Measurements from ENCODE around the gene PTPA.

The PTPA gene

DNA sequence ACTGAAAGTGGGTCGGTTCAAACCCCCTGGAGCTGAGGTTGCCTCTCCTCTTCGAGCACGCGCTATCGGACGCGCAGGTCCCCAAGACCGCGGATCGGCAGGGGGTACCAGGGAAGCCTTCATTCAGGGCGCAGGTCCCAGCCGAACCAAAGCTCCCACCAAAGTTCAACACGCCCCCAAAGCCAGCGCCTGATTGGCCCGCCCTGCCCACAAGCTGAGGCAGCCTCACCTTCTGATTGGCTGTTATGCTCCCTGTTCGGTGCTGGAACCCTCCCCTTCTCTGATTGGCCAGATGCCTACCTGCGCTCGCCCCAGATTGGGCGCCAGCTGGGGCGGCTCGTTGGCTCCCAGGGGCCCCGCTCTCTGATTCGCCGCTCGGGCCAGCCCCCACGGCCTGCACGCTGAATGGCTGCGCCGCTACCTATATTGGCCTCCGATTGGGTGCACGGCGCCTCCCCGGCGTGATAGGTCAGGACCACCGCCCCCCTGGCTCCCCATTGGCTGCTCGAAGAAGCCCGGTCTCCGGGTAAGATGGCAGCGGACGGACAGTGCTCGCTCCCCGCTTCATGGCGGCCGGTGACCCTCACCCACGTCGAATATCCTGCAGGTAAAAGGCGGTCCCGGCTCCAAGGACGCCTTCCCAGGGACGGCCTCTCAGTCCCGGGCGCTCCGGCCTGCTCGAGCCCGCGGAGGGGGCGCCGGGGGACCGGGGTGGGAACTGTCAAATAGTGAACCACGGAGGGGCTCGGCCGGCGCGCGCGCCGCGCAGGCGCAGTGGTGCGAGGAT lies 30.4 kb upstream of the PTPA start, which contains the start of gene DOLPP1:
DOLPP1 (plus strand) TSS at position 511 of the 787 bp plus-strand sequence; CDS start at position 532, 21 bp downstream.
- TF ChIP-seq, protein P1, sequence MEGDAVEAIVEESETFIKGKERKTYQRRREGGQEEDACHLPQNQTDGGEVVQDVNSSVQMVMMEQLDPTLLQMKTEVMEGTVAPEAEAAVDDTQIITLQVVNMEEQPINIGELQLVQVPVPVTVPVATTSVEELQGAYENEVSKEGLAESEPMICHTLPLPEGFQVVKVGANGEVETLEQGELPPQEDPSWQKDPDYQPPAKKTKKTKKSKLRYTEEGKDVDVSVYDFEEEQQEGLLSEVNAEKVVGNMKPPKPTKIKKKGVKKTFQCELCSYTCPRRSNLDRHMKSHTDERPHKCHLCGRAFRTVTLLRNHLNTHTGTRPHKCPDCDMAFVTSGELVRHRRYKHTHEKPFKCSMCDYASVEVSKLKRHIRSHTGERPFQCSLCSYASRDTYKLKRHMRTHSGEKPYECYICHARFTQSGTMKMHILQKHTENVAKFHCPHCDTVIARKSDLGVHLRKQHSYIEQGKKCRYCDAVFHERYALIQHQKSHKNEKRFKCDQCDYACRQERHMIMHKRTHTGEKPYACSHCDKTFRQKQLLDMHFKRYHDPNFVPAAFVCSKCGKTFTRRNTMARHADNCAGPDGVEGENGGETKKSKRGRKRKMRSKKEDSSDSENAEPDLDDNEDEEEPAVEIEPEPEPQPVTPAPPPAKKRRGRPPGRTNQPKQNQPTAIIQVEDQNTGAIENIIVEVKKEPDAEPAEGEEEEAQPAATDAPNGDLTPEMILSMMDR (conservative IDR thresholded peaks at IDR 0.05; ENCODE audit: low read depth), result no peak
- CTCF ChIA-PET, result interaction anchor here (0.7 to 0.9 kb wide), 3 partner anchors 65 to 544 kb away, joined by 3 read pairs; no protein-coding TSS in a partner anchor
- peak; percentile 100 for DNase-seq (ENCODE audit: low spot score)

DNA sequence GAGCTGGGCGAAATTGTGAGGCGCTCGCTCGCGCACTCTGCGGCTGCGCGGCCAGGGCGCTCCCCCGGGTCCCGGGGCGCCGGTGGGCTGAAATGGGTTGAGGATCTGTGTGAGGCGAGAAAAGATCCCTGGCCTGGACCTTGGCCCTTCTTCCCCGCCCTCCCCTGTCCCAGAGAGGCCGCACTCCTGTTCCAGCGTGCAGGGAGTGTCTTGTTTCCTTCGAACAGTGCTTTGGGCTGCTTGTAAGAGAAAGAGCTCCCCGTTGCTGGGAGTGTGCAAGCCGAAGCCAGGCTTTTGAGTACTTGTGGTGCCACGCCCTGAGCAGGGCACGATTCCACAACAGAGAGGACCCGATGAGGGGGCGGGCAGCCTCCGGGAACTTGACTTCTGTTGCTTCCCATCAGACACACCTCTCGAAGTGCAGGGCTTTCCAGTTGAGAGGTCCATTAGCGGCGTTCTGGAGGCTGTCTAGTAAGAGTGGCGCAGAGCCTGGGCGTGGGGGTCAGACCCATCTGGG lies 29.8 kb upstream of the PTPA start:
- peak overlapping the region; percentile 78 for H3K27ac ChIP-seq
- TF ChIP-seq, protein P1 (conservative IDR thresholded peaks at IDR 0.05; ENCODE audit: low read depth), result no peak
- DNase-seq (ENCODE audit: low spot score), result no peak
- ChIA-PET CTCF (interaction anchor here (0.7 kb wide), 1 partner anchor 496 kb away, joined by 3 read pairs; no protein-coding TSS in a partner anchor), POLR2A (ENCODE audit: low non-redundant PET) (interaction anchor here (0.9 to 1.6 kb wide), 3 partner anchors 11 to 22 kb away, joined by 3 to 7 read pairs (median 3); no protein-coding TSS in a partner anchor)

More for the DNA sequence above, 30.4 kb upstream of the PTPA start, which contains the start of gene DOLPP1:
- peak within 1 kb of the TSS; percentile 78 for H3K27ac ChIP-seq
- POLR2A ChIA-PET (ENCODE audit: low non-redundant PET), result interaction anchor here (0.6 to 1.6 kb wide), 6 partner anchors 11 to 22 kb away, joined by 3 to 7 read pairs (median 3); no protein-coding TSS in a partner anchor

DNA sequence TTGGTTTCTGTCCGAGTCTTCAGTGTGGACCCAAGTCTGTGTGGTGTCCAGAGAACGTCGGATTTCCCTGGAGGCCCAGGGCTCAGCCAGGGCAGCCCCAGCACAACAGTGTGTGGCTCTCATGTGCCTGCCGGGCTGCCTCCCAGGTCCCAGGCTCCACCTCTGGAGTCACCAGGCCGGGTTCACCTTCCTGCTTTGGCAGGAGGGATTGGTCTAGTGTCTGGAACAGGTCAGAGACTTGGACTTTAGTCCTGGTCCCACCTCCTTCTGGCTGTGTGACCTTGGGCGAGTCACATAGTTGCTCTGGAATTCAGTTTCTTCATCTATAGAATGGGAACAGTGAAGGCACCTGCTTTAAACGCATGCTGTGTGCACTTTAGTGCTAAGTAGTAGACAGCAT lies 27.1 kb upstream of the PTPA start:
- ChIA-PET POLR2A (ENCODE audit: low non-redundant PET) (no interaction called here), CTCF (interaction anchor here (0.6 to 1.1 kb wide), 2 partner anchors 43 to 48 kb away, joined by 3 read pairs; no protein-coding TSS in a partner anchor)
- DNase-seq (ENCODE audit: low spot score), result no peak
- no peak overlapping the region for H3K27ac ChIP-seq
- TF ChIP-seq, protein P1 (conservative IDR thresholded peaks at IDR 0.05; ENCODE audit: low read depth), result no peak

DNA sequence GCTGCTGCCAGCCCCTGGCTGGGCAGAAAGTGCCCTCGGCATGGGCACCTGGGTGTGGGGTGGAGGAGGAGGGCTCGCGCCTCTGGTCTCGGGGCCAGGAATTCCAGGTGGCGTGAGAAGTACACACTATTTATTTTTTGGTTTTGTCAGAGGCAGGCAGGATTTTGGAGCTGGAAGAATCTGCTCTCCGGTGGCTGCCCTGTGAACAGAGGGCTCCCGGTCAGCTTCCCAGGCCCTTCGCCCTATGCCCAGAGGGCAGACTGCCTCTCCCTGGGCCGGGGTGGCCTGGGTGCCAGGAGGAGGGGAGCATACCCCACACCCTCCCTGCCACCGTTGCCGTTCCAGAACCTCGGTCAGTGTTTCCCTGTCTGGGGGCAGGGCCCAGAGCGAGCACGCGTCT lies 22.0 kb upstream of the PTPA start:
- TF ChIP-seq, protein P1 (conservative IDR thresholded peaks at IDR 0.05; ENCODE audit: low read depth), result no peak
- no peak for DNase-seq (ENCODE audit: low spot score)
- peak overlapping the region; percentile 18 for H3K27ac ChIP-seq
- CTCF ChIA-PET, result interaction anchor here (0.5 to 1.2 kb wide), 4 partner anchors 9 to 43 kb away, joined by 3 read pairs; no protein-coding TSS in a partner anchor
- POLR2A ChIA-PET (ENCODE audit: low non-redundant PET), result interaction anchor here (0.5 kb wide), 1 partner anchor 41 kb away, joined by 8 read pairs; no protein-coding TSS in a partner anchor

DNA sequence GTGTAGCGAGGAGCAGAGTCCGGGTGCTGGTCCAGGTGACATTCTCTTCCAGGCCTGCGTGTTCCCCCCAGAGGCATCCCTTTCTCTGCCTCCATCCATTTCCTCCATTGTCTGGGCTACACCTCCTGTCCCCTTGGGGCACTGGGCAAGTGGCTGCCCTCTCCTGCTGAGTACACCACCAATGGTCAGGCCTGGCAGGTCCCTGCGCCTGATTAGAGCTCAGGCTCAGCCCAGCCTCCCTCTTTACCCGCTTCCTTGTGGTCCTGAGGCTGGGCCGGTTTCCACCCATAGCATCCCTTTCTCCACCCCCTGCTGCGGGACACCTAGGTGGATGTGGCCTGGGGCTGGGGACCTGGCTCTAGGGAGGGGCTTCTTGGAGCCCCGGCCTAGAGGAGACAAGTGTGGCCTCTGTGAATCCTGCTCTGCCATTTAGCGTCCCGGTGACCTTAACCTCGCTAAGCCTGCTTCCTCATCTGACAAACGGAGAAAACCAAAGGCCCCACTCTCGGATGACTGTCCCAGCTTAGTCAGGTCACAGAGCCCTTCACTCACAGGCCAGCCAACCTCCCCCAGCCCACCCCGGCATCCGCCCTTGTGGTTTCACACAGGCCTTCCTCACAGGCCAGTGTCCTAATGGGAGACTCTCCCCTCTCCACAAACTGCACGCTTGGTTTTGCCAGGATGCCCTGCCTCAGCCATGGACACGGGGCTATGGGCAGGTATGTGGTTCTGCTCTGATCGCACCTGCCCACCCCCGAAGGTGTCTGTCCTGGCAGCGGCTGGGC lies 17.4 kb upstream of the PTPA start:
- 0 out of 2 replicates have a peak overlapping the region, but pooled peaks have one; percentile 1 for H3K27ac ChIP-seq
- no peak for DNase-seq (ENCODE audit: low spot score)
- POLR2A ChIA-PET (ENCODE audit: low non-redundant PET), result no interaction called here
- CTCF ChIA-PET, result interaction anchor here (1.3 to 2.3 kb wide), 2 partner anchors 9 to 66 kb away, joined by 3 to 15 read pairs; partner anchors contain the start of gene SH3GLB2
- TF ChIP-seq, protein P1 (conservative IDR thresholded peaks at IDR 0.05; ENCODE audit: low read depth), result no peak
